Stimulated activated CD4-positive, alpha-beta T cell treated with anti-CD3 and anti-CD28 coated beads, Interleukin-12 subunit alpha, Interleukin-12 subunit beta, amount 100 ng/mL, for 24 hours (primary cell): ENCODE measurements around the gene STK4.
A peak's percentile ranks its signal among the peaks of the same experiment; 100 is the strongest.

Source experiments
- DNase-seq, 2 experiments: peaks; one replicate each; pipeline ENCODE4 v3.0.0-alpha.2; 2020; ENCODE audit warnings: low read depth in 2 of 2

STK4 gene

GRCh38 chr20:44966030-44966961, at the start of gene STK4:
TSS of gene STK4 (plus strand) at chr20:44966512. CDS start at chr20:44966569, 57 bp downstream.
- peak; percentile 90 for DNase-seq

GRCh38 chr20:44916586-44916985, 49.7 kb upstream of the STK4 start:
- no peak for DNase-seq

DNA sequence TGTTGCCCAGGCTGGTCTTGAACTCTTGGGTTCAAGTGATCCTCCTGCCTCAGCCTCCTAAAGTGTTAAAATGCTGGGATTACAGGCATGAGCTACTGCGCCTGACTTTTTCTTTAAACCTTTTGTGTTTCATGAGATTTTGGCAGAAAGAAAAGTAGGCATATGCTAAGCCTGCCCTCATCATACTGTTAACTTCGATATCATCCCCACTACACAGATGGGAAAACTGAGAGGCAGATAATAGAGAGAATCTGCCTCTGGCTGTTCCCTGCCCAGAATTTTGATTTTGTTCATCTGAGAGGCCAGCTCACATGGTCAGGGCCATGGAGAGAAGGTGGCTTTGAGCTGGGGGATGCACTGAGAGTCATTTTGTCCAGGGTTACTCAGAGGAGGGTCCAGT, 48.9 kb upstream of the STK4 start:
- DNase-seq: no peak

DNA sequence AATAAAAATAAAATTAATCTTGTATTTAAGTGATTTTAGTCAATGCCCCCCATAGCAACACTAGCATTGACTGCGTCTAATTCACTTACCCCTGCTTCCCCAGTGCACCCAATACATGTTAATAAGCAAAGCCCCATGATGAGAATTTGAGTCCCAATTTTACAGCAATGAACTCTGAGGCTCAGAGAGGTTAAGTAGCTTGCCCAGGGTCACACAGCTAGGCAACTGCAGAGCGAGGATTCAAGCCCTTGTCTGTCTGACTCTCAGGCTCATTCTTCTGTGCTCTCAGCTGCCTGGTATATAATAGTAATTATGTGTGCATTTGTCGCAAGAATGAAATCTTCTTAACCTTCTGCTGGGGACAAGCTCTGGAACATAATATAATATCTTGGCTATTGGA, 48.0 kb upstream of the STK4 start:
- no peak for DNase-seq

DNA sequence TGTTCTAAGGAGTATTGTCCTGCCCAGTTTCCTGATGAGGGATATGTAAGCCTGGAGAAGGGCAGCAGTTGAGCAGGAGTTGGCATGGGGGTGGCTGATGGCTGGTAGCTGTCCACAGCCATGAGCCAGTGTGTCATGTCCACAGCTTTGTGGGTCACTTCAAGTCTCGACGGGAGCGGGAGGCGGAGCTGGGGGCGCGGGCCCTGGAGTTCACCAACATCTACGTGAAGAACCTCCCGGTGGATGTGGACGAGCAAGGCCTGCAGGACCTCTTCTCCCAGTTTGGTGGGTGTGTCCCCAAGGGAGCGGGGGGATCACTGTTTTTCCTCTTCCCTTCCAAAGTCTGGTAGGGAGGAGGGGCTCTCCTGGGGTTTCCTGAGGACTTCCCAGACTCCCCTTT, 47.6 kb upstream of the STK4 start:
- no peak for DNase-seq

GRCh38 chr20:44921447-44921846, 44.9 kb upstream of the STK4 start:
- no peak for DNase-seq

DNA sequence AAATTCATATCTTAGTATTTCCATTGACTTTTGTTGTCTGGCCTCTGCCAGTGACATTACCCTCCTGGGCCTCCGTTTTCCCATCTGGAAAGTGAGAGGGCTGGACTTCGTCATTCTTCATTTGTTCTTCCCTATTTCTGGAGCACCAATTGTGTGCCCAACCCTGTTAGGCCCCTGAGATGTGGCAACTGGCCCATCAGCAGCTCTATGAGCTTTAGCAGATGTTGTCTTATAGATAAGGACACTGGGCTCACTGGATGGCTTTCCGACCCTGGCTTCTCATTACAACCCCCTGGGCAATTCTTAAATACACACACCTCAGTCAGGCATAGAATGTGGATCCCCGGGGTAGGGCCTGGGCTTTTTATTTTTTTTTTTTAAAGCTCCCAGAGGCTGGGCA, 41.8 kb upstream of the STK4 start:
- no peak for DNase-seq

GRCh38 chr20:44928595-44928994, 37.7 kb upstream of the STK4 start:
- no peak for DNase-seq

DNA sequence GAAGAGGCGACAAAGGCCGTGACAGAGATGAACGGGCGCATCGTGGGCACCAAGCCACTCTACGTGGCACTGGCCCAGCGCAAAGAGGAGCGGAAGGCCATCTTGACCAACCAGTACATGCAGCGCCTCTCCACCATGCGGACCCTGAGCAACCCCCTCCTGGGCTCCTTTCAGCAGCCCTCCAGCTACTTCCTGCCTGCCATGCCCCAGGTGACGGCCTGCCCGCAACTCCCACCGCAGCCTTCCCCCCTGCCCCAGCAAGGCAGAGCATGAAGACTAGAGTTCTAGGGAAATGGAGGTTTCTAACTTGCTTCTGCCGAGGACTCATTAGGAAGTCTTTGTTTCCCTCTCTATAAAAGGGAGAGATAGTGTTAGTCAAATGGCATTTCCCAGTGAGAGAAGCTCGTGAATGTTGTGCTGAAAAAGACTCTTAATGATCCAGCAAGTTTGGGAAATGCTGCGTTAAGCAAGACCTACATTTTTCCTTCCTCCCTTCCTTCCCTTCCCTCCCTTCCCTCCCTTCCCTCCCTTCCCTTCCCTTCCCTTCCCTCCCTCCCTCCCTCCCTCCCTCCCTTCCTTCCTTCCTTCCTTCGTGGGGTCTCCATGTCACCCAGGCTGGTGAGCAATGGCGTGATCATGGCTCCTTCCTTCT, 35.7 kb upstream of the STK4 start:
- DNase-seq: no peak

DNA sequence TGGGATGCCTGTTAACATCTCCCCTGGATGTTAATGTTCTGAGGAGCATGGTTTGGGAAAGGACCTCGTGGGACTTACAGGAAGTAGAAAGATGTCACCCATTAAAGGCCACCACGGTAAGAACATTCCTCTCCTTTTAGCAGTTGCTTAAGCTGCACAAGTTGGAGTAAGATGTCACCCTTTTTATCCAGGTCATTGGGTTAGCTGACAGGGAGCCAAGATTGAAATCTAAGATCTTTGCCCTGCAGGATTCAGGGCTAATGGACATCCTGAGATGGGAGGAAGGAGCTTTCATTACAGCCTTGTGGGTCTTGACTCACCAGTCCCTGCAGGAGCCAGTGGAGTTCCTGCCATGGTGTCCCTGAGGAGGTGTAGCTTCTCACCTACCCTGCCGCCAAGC, 34.4 kb upstream of the STK4 start:
- no peak for DNase-seq

DNA sequence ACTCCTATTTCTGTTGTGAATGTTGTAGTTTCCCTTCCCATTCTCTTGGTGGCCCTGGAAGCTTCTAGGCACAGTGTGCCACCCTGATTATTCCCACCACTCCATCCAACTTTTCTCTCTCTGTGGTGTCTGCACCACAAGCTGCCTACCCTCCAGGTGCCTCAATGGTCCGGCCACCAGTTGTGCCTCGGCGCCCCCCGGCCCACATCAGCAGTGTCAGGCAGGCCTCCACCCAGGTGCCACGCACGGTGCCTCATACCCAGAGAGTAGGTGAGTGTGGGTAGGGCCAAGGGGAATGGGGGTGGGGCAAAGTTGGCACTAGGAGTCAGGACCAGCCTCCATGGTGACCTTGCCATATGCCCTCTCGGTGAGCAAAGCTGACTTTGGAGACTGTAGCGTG, 33.4 kb upstream of the STK4 start:
- DNase-seq: no peak

GRCh38 chr20:44936510-44936909, 29.8 kb upstream of the STK4 start:
- no peak for DNase-seq

DNA sequence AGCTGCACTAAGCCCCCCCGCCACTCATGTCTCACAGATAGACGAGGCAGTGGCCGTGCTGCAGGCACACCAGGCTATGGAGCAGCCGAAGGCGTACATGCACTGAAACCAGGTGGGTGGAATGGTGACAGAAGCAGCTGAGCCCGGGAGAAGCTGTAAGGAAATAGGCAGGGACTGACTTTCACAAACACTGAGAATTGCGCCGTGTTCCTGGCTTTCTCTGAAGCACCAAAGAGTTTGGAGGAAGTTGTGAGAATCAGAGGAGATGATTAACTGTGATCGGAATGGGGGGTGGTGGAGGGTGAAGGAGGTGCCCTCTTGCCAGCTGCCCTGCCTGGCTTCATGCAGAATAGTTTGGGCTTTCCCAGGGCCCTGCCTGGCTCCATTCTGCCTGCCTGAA, 27.7 kb upstream of the STK4 start:
- no peak for DNase-seq

DNA sequence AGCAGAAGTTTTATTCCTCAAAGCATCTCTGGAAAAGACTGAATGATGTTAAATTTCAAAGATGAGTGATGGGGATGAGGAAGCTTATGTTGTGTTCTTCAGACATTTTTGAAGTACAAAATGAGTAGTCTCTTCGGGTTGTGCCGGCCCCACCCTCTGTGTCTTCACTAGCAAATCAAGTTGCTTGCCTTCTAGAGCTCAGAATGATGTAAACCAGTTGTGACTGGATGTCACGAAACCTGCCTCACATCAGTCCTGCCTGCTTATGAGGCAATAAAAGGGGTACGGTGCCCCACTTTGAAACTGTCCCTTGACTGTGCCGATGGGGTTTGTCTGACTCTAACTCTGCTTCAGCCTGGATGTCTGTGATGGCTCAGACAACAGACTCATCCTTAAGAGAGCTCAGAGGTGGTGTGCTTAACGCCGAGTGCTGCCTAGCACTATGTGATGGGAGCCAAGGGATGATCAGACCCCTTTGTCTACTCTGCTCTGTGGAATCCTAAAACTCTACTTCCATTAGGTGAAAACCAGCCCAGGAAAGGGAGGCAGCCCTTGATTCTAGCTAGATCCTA, 25.1 kb upstream of the STK4 start:
- DNase-seq: no peak

DNA sequence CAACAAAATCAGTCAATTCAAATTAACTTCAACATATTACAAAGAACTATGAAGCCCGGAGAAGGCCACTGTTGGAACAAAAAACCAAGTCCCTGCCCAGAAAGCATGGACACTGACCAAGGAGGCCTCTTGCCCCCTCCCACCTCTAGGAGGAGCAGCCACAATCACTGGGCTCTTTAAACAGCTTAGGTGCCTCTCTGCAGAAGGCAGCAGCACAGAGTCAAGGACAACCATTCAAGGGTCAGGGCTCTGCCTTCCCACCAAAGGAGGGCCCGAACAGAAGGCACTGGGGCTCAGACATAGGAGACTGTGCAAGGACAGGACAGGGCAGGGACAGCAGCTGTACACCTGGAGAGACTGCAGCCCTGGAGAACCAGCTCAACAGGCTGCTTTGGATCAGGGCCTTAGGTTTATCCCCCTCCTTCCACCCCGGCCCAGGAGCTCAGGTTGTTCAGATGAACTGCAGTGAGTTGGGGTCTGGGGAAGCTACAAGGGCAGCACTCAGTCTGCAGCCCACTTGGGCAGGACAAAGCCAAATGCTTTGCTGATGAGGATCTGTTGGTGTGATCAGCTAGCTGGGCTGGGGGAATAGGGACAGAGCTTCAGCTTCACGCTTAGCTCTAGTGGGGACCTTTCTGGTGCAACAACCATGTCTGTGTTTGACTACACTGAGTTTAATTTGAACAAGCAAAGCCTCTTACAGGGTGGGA, 23.9 kb upstream of the STK4 start:
- DNase-seq: no peak

- DNase-seq: no peak
Observed at GRCh38 chr20:44943828-44944227, 22.5 kb upstream of the STK4 start.

DNA sequence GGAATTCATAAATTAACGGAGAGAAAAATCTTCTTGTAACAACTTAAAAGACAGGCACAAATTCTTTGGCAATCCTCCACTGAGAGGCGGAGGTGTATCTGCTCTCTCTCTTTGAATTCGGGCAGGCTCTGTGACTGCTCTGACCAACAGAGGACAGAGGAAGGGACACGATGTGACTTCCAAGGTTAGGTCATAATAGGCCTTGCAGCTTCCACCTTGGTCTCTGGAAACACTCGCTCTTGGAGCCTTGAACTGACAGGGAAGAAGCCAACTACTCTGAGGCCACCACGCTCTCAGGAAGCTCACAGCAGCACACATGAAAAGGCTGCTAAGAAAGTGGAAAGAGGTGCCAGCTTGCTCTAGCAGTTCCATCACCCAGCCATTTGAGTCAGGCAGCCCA, 21.1 kb upstream of the STK4 start:
- no peak for DNase-seq

DNA sequence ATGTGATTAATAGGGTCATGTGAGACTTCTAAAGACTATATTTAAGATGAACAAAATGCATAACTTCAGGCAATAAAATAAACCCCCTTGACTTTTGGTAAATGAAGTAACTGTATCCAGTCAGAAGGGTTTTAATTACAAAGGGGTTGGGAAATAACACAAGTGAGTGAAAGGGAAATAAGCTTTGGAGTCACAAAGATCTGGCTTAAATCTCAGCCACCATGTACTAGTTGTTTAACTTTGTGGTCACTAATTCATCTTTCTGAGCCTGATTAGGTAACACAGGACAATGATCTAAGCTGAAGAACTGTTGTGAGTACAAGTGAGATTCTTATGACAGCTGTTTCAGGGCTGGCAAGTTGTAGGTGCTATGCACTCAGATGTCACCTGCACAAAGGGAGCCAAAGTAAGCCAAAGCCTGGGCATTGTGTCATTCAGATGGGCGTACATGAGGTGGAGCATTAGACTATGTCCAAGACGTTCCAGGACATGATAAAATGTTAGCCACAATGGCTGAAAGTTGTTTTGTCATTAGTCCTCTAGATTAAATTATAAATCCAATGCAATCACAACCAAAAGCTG, 19.9 kb upstream of the STK4 start:
- DNase-seq: no peak

- DNase-seq: no peak
Observed at GRCh38 chr20:44948107-44948506, 18.2 kb upstream of the STK4 start.

DNA sequence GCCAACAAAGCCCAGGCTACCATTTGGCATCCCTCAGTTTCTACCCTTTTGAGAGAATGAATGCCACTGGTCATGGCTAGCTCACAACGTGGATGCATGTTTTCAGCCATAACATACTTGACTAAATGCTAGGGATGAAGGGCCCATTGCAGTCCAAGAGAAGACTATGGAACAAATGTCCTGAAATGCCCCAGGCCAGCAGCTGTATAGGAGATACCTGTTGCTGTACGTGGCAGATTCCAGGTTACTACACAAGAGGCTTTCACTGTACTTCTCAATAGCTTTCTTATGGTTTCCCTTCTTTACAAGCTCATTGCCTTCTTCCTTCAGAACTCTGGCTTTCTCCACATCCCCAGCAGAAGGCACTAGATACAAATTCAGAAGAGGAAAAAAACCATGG, 17.8 kb upstream of the STK4 start:
- DNase-seq: no peak

DNA sequence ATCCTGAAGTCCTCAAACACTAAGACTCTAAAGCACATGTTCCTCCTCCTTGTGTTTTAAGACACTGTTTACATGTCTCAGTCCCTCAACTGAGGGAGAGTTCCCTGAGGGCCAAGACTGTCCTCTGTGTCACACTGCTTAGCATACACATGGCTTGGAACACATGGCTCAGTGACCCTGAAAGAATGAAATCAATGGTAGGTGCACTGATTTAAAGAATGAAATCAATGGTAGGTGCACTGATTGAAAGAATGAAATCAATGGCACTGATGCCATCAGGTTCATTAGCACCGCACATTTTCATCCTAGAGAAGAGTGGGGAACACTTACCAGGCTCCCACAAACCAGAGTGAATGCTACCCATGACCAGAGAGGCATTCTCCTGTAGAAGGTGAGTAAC, 15.9 kb upstream of the STK4 start:
- DNase-seq: no peak

DNA sequence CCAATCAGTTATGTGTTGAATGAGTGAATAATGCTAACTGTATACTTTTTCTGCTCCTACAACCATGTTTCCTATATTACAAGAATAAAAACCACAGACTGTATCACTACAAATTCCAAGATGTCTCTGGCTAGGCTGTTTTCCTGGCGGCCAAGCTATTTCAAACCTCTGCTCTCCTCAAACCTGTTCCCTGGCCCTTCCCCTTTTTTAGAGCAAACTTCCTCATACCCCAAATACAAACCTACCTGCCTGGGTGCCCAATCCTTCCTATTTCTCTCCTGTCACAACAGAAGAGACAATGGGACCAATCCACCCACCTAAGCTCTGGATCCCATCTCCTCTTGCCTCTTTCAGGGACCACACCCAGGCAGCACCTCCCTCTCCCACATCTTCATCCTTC, 13.6 kb upstream of the STK4 start:
- DNase-seq: no peak
